Activated CD8-positive, alpha-beta T cell treated with anti-CD3 and anti-CD28 coated beads, Interleukin-2, amount 10 ng/mL, durations not matched to agents 7 days and 5 days (primary cell): Measurements from ENCODE around the gene ERC2. TPM values are rescaled to one million over a fixed set of nuclear protein-coding genes. Genes with fewer than 3 reads are reported as not detected.
"Not testable (repeated sequence)": the region's sequence is repeated elsewhere in the genome, so short reads cannot be mapped to it uniquely, and the experiment has no call there.

Source experiments
- ATAC-seq: fragments of 150-1000 bp; cut with Tn5 transposase; one replicate; pipeline ENCODE4 v1.10.0; 2021; ENCODE audit warnings: moderate library complexity
- CTCF ChIA-PET: fragments of 350-600 bp; sonication (Branson Sonifier 250); formaldehyde crosslinking; loops from one replicate; lab custom pipeline; 2021; ENCODE audit warnings: antibody characterized with exemption; lab: Charles Lee
- POLR2A ChIA-PET: fragments of 350-600 bp; sonication (Branson Sonifier 250); formaldehyde crosslinking; loops from one replicate; lab custom pipeline; 2021; ENCODE audit warnings: antibody characterized with exemption; lab: Charles Lee
- DNase-seq: peaks from one replicate; pipeline ENCODE4 v3.0.0-alpha.2; 2020
- H3K27ac Mint-ChIP-seq: one replicate; pipeline ENCODE4 v1.8.0; 2021; ENCODE audit warnings: mild to moderate bottlenecking, mixed read lengths
- H3K27me3 Mint-ChIP-seq: one replicate; pipeline ENCODE4 v1.8.0; 2021; ENCODE audit warnings: low read depth, mixed read lengths
- H3K36me3 Mint-ChIP-seq: one replicate; pipeline ENCODE4 v1.8.0; 2021; ENCODE audit warnings: low read depth, mixed read lengths
- H3K4me1 Mint-ChIP-seq: one replicate; pipeline ENCODE4 v1.8.0; 2021; ENCODE audit warnings: low read depth, mixed read lengths
- H3K4me3 Mint-ChIP-seq: one replicate; pipeline ENCODE4 v1.8.0; 2021; ENCODE audit warnings: mild to moderate bottlenecking, mixed read lengths
- H3K9me3 Mint-ChIP-seq: one replicate; pipeline ENCODE4 v1.8.0; 2022; ENCODE audit warnings: mixed read lengths; ENCODE audit not compliant: insufficient read depth
- total RNA-seq, 2 experiments: library from RNA; stranded (reverse); gene quantifications; one replicate each; pipeline ENCODE4 v1.2.3, GENCODE V29; 2021

ERC2 gene
- total RNA-seq, 2 experiments from 2014 or later: not detected

DNA sequence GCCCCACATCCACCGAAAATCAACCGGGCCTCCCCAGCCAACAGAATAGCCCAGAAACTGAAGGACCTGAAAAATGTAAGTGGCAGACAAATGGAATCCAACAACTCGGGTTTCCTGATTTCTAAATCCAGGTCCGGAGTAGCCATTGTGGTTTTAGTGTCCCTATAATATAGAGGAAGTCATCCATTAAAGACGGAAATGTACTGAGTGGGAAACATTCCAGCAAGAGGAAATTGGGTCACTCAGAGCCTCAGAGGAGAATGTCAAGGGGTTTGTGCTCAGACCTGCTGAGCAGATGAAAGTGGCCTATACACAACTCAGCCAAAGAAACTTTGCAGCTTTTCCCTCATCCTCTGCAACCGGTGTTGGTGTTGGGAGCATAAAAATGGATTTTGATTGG is 366.7 kb downstream of the ERC2 start:
- Mint-ChIP-seq H3K4me3 (no peak overlapping the region), H3K27ac (no peak overlapping the region), H3K9me3 (no peaks in the 10 kb centered on the region), H3K4me1 (no peaks in the 10 kb centered on the region), H3K27me3 (no peaks in the 10 kb centered on the region), H3K36me3 (no peaks in the 10 kb centered on the region)
- DNase-seq (no peak), ATAC-seq (no peak)
- POLR2A ChIA-PET: no interaction called here
- CTCF ChIA-PET: no interaction called here

GRCh38 chr3:56096999-56097398 is 371.3 kb downstream of the ERC2 start:
- no peaks in the 10 kb centered on the region for H3K27me3 Mint-ChIP-seq
- POLR2A ChIA-PET: no interaction called here
- H3K9me3 Mint-ChIP-seq: no peaks in the 10 kb centered on the region
- H3K4me3 Mint-ChIP-seq: no peak overlapping the region
- H3K36me3 Mint-ChIP-seq: no peaks in the 10 kb centered on the region
- CTCF ChIA-PET: no interaction called here
- H3K4me1 Mint-ChIP-seq: no peaks in the 10 kb centered on the region
- no peak for DNase-seq
- no peak for ATAC-seq
- H3K27ac Mint-ChIP-seq: no peak overlapping the region

GRCh38 chr3:56094170-56094569 is 374.1 kb downstream of the ERC2 start:
- ChIA-PET CTCF (no interaction called here), POLR2A (no interaction called here)
- Mint-ChIP-seq H3K4me3 (no peak overlapping the region), H3K27me3 (no peaks in the 10 kb centered on the region), H3K4me1 (no peaks in the 10 kb centered on the region), H3K9me3 (no peaks in the 10 kb centered on the region), H3K27ac (no peak overlapping the region), H3K36me3 (no peaks in the 10 kb centered on the region)
- DNase-seq: no peak
- ATAC-seq: no peak

- H3K4me3 Mint-ChIP-seq: no peak overlapping the region
- H3K27ac Mint-ChIP-seq: no peak overlapping the region
- ATAC-seq (no peak), DNase-seq (no peak)
- no peaks in the 10 kb centered on the region for H3K9me3 Mint-ChIP-seq
- H3K36me3 Mint-ChIP-seq: no peaks in the 10 kb centered on the region
- ChIA-PET CTCF (no interaction called here), POLR2A (no interaction called here)
- no peaks in the 10 kb centered on the region for H3K27me3 Mint-ChIP-seq
- H3K4me1 Mint-ChIP-seq: no peaks in the 10 kb centered on the region
Observed at GRCh38 chr3:56089739-56090138, 378.5 kb downstream of the ERC2 start.

DNA sequence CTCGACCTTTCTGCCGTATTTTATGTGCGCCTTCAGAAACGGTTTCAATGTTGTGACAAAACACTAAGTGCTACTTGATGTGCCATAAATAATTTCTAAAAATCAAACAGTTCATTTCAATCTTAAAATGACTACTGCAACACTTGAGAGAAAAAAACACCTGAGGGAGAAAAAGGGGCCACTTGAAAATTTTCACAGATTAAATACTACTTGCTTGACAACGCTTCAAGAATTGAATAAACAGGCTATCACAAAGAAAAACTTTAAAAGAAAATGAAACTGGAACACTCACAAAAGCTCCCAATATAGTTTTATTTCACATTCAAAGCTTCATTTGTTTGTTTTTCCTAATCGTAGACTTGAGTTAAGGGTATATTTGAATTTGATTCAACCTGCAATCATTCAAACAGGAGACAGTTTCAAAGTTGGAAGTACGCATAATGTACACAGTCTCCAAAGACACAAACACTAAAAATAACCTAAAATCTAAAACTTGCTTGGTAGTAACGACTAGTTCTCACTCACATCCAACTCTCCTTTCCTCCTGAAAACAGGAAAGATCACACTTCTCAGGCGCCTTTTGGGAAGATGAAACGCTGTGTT is 380.7 kb downstream of the ERC2 start:
- no peaks in the 10 kb centered on the region for H3K27me3 Mint-ChIP-seq

DNA sequence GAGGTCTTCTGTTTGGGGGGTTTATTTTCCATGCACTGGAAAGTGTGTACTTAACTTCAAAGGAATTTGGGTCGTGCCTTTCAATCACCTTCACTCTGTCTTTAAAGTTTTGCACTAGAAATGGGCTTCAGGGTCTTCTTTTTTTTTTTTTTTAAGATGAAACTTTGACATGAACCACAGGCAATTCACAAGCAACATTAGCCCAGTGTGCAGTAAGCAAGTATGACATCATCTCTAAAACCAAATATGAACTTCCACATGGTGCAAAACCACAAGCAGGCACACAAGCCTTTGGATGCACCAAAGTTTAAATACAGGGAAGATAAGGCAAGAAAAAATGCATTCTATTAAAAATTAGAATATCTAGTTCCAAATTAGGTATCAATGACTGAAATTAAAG is 381.9 kb downstream of the ERC2 start:
- Mint-ChIP-seq H3K4me3 (no peak overlapping the region), H3K36me3 (no peaks in the 10 kb centered on the region), H3K4me1 (no peaks in the 10 kb centered on the region), H3K27me3 (no peaks in the 10 kb centered on the region), H3K27ac (no peak overlapping the region), H3K9me3 (no peaks in the 10 kb centered on the region)
- POLR2A ChIA-PET: no interaction called here
- CTCF ChIA-PET: no interaction called here
- DNase-seq (no peak), ATAC-seq (no peak)

More for the DNA sequence above, 380.7 kb downstream of the ERC2 start:
- no peak overlapping the region for H3K27ac Mint-ChIP-seq
- ATAC-seq: no peak
- no peak overlapping the region for H3K4me3 Mint-ChIP-seq
- ChIA-PET CTCF (no interaction called here), POLR2A (no interaction called here)
- H3K36me3 Mint-ChIP-seq: no peaks in the 10 kb centered on the region
- H3K9me3 Mint-ChIP-seq: no peaks in the 10 kb centered on the region
- no peak for DNase-seq
- no peaks in the 10 kb centered on the region for H3K4me1 Mint-ChIP-seq

DNA sequence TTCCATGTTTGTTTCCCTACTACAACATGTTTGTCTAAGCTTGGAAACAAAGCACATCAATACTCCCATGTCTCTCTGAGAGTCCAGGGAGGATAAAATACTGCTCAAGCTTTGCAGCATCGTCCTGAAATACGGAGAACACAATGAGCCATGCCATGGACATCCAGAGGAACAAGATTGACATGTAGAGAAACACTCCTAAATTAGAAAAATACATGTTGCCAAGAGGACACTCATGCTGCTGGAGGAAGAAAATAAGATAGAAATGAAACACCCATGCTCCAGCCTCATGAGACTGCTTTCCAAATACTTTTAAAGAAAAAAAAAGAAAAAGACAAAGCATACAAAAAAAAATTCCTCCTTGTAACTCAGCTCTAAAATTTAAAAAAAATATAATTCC is 387.0 kb downstream of the ERC2 start:
- H3K36me3 Mint-ChIP-seq: no peaks in the 10 kb centered on the region
- H3K4me1 Mint-ChIP-seq: no peaks in the 10 kb centered on the region
- H3K27me3 Mint-ChIP-seq: no peaks in the 10 kb centered on the region
- no peak overlapping the region for H3K27ac Mint-ChIP-seq
- no peak for DNase-seq
- H3K4me3 Mint-ChIP-seq: no peak overlapping the region
- ChIA-PET CTCF (no interaction called here), POLR2A (no interaction called here)
- no peaks in the 10 kb centered on the region for H3K9me3 Mint-ChIP-seq
- no peak for ATAC-seq

GRCh38 chr3:56076746-56077145 is 391.5 kb downstream of the ERC2 start:
- Mint-ChIP-seq H3K4me3 (no peak overlapping the region), H3K27ac (no peak overlapping the region), H3K4me1 (no peaks in the 10 kb centered on the region), H3K9me3 (no peaks in the 10 kb centered on the region), H3K27me3 (no peaks in the 10 kb centered on the region), H3K36me3 (no peaks in the 10 kb centered on the region)
- no peak for DNase-seq
- ChIA-PET POLR2A (no interaction called here), CTCF (no interaction called here)
- no peak for ATAC-seq

DNA sequence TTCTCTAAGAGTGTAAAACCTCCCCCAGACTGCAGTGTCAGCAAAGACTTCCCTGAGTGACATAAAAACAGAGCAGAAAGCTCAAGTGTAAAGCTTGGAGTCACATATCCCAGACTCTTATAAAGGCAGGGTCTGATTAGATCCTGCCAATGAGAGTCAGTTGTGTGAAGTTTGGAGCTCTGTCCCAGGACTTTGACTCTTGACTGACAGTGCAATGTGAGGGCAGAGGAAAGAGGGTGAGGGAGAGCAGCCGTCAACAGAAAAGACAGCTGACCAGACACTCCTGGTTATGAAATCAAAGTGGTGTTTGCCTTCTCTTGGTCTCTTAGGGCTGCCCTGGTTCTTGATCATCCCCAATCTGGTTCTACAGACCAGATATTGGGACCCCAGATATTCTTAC is 393.2 kb downstream of the ERC2 start:
- no peak overlapping the region for H3K27ac Mint-ChIP-seq
- POLR2A ChIA-PET: no interaction called here
- H3K4me3 Mint-ChIP-seq: no peak overlapping the region
- H3K9me3 Mint-ChIP-seq: no peaks in the 10 kb centered on the region
- no peaks in the 10 kb centered on the region for H3K27me3 Mint-ChIP-seq
- DNase-seq (no peak), ATAC-seq (no peak)
- CTCF ChIA-PET: no interaction called here
- no peaks in the 10 kb centered on the region for H3K36me3 Mint-ChIP-seq
- no peaks in the 10 kb centered on the region for H3K4me1 Mint-ChIP-seq

GRCh38 chr3:56069766-56070165 is 398.5 kb downstream of the ERC2 start:
- POLR2A ChIA-PET: no interaction called here
- CTCF ChIA-PET: no interaction called here
- ATAC-seq (no peak), DNase-seq (no peak)
- no peaks in the 10 kb centered on the region for H3K36me3 Mint-ChIP-seq
- no peaks in the 10 kb centered on the region for H3K27me3 Mint-ChIP-seq
- H3K27ac Mint-ChIP-seq: no peak overlapping the region
- no peaks in the 10 kb centered on the region for H3K4me1 Mint-ChIP-seq
- H3K4me3 Mint-ChIP-seq: no peak overlapping the region
- H3K9me3 Mint-ChIP-seq: no peaks in the 10 kb centered on the region

- H3K36me3 Mint-ChIP-seq, H3K27me3 Mint-ChIP-seq, H3K9me3 Mint-ChIP-seq, H3K4me3 Mint-ChIP-seq, CTCF ChIA-PET, H3K27ac Mint-ChIP-seq, ATAC-seq, POLR2A ChIA-PET, DNase-seq, H3K4me1 Mint-ChIP-seq: not testable (repeated sequence)
Observed at GRCh38 chr3:56066405-56066804, 401.9 kb downstream of the ERC2 start.

DNA sequence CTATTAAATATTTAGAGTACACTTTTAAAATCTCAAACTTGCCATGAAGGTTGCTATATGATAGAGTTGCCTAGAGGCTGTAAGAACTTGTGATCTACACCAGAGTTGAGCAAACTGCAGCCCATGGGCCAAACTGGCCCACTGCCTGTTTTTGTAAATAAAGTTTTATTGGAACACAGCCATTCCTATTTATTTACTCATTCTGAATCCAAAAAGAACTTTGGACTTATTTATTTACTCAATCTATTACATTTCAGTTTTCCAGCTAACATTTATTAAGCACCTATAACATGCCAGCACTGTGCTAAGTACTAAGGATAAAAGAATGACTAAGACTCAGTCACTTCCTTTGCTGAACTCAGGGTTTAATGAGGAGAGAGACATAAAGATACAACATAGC is 403.6 kb downstream of the ERC2 start:
- DNase-seq (no peak), ATAC-seq (no peak)
- no peaks in the 10 kb centered on the region for H3K36me3 Mint-ChIP-seq
- H3K9me3 Mint-ChIP-seq: no peaks in the 10 kb centered on the region
- H3K27ac Mint-ChIP-seq: no peak overlapping the region
- no peaks in the 10 kb centered on the region for H3K27me3 Mint-ChIP-seq
- no peaks in the 10 kb centered on the region for H3K4me1 Mint-ChIP-seq
- ChIA-PET POLR2A (no interaction called here), CTCF (no interaction called here)
- no peak overlapping the region for H3K4me3 Mint-ChIP-seq

DNA sequence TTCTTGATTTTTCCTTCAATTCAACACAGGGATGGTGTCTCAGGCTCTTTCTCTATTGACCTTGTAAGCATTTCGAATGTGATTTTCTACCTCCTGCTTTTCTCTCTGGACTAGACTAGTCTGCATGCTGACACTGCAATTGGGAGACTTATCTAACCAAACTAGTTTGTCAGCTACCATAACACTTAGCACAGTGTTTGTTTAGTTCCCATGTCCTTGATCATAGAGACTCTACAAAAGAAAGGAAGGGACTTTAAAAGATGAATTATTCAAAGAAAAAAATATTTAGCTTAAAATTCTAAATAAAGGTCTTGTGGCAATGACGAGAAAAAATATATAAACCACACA is 407.0 kb downstream of the ERC2 start:
- Mint-ChIP-seq H3K27me3 (no peaks in the 10 kb centered on the region), H3K9me3 (no peaks in the 10 kb centered on the region)
- CTCF ChIA-PET: no interaction called here

More for the DNA sequence above, 407.0 kb downstream of the ERC2 start:
- no peak for DNase-seq
- H3K36me3 Mint-ChIP-seq: no peaks in the 10 kb centered on the region
- POLR2A ChIA-PET: no interaction called here
- no peaks in the 10 kb centered on the region for H3K4me1 Mint-ChIP-seq
- no peak for ATAC-seq
- H3K27ac Mint-ChIP-seq: no peak overlapping the region
- no peak overlapping the region for H3K4me3 Mint-ChIP-seq
